Natural killer cell (primary cell): Measurements from ENCODE around the gene SAT1. TPM values are rescaled to one million over a fixed set of nuclear protein-coding genes. Genes with fewer than 3 reads are reported as not detected.

Source experiments
- ATAC-seq, 3 donors: fragments of 150-1000 bp in 2 of 3; fragments of 200-7000 bp in 1 of 3; cut with Tn5 transposase; 1 replicate in 1 of 3; 2 replicates in 2 of 3; pipeline ENCODE4 v1.10.0; 2021; ENCODE audit warnings: mild to moderate bottlenecking in 2 of 3, moderate library complexity in 2 of 3
- DNase-seq, 2 donors: peaks; one replicate each; pipeline versions ENCODE4 v3.0.0 to v3.0.0-alpha.2; 2013 to 2021; ENCODE audit warnings: mixed read lengths in 1 of 2
- H3K27ac ChIP-seq: one replicate; pipeline ENCODE4 v1.5.1; 2013; ENCODE audit warnings: mild to moderate bottlenecking, low read length
- H3K27me3 ChIP-seq: one replicate; pipeline ENCODE4 v1.6.1; 2013; ENCODE audit warnings: low read length; ENCODE audit not compliant: control insufficient read depth, insufficient read depth
- H3K36me3 ChIP-seq: one replicate; pipeline ENCODE4 v1.6.1; 2013; ENCODE audit warnings: low read length; ENCODE audit not compliant: control insufficient read depth, insufficient read depth
- H3K4me1 ChIP-seq: one replicate; pipeline ENCODE4 v1.6.1; 2013; ENCODE audit warnings: low read length; ENCODE audit not compliant: control insufficient read depth, insufficient read depth
- H3K4me3 ChIP-seq: one replicate; pipeline ENCODE4 v1.5.1; 2013; ENCODE audit warnings: low read length
- H3K9me3 ChIP-seq: one replicate; pipeline ENCODE4 v1.6.1; 2013; ENCODE audit warnings: low read length; ENCODE audit not compliant: control insufficient read depth, insufficient read depth
- H3K27ac Mint-ChIP-seq, 2 donors: one replicate each; pipeline ENCODE4 v1.8.0; 2022; ENCODE audit warnings: mild to moderate bottlenecking in 2 of 2, mixed read lengths in 2 of 2, moderate library complexity in 1 of 2
- H3K27me3 Mint-ChIP-seq, 2 donors: one replicate each; pipeline ENCODE4 v1.8.0; 2022; ENCODE audit warnings: low read depth in 2 of 2, mixed read lengths in 2 of 2
- H3K36me3 Mint-ChIP-seq: one replicate; pipeline ENCODE4 v1.8.0; 2022; ENCODE audit warnings: mixed read lengths
- H3K4me1 Mint-ChIP-seq, 2 donors: one replicate each; pipeline ENCODE4 v1.8.0; 2022; ENCODE audit warnings: mixed read lengths in 2 of 2
- H3K4me3 Mint-ChIP-seq: one replicate; pipeline ENCODE4 v1.8.0; 2022; ENCODE audit warnings: mild to moderate bottlenecking, moderate library complexity, mixed read lengths
- H3K9me3 Mint-ChIP-seq, 2 donors: one replicate each; pipeline ENCODE4 v1.8.0; 2022; ENCODE audit warnings: mixed read lengths in 2 of 2
- CTCF ChIP-seq: fragments of 200-600 bp; IDR thresholded peaks from one replicate; pipeline ENCODE4 v1.8.0; 2022; ENCODE audit warnings: antibody characterized with exemption
- WGBS: methylation state at CpG from one replicate; pipeline ENCODE4 v1.1.7; 2013; ENCODE audit warnings: missing lambda C conversion rate; ENCODE audit not compliant: insufficient coverage; 5-methylcytosine and 5-hydroxymethylcytosine counted together
- intact Hi-C: fragments of 100-400 bp; cut with micrococcal nuclease; formaldehyde crosslinking; loops from one replicate; pipeline ENCODE4 v1.14.2; 2022
- total RNA-seq, 4 donors: library from RNA; stranded (reverse); fragments of 120-200 nt in 1 of 4; gene quantifications; one replicate each; pipeline versions ENCODE4 v1.2.3 to v1.2.4, GENCODE V29; 2013 to 2022

Gene SAT1
- total RNA-seq, 3 donors from 2014 or later (not counting 1 experiment from before 2014, with no cell fraction given) = 276 to 667 (median 524) TPM

GRCh38 chrX:23749129-23749528, 33.8 kb upstream of the SAT1 start:
- Histone ChIP-seq H3K9me3 (no peaks in the 10 kb centered on the region), H3K36me3 (no peaks in the 10 kb centered on the region), H3K27me3 (no peaks in the 10 kb centered on the region), H3K4me3 (no peak overlapping the region), H3K4me1 (peaks cover 8% of the 10 kb centered on the region), H3K27ac (no peak overlapping the region)
- intact Hi-C loops = no loop called here
- no peaks in the 10 kb centered on the region for H3K36me3 Mint-ChIP-seq
- TF ChIP-seq CTCF = no peak
- peaks cover 0 to 6% of the 10 kb centered on the region in 2 donors for H3K4me1 Mint-ChIP-seq
- H3K27me3 Mint-ChIP-seq = no peaks in the 10 kb centered on the region
- no peak for DNase-seq
- no peak for ATAC-seq
- no peak overlapping the region for H3K4me3 Mint-ChIP-seq
- no peaks in the 10 kb centered on the region for H3K9me3 Mint-ChIP-seq
- whole genome bisulfite sequencing = 95% methylated on average over 2 of the region's 4 CpGs
- H3K27ac Mint-ChIP-seq = no peak overlapping the region

- intact Hi-C loops = no loop called here
- no peak for ATAC-seq
- WGBS = 77% methylated on average over 2 of the region's 2 CpGs
- Histone ChIP-seq H3K27ac (no peak overlapping the region), H3K4me1 (peaks cover 8% of the 10 kb centered on the region), H3K27me3 (no peaks in the 10 kb centered on the region), H3K4me3 (no peak overlapping the region), H3K9me3 (no peaks in the 10 kb centered on the region), H3K36me3 (no peaks in the 10 kb centered on the region)
- H3K4me3 Mint-ChIP-seq = no peak overlapping the region
- DNase-seq = no peak
- no peak overlapping the region for H3K27ac Mint-ChIP-seq
- H3K4me1 Mint-ChIP-seq = peaks cover 0 to 6% of the 10 kb centered on the region in 2 donors
- no peaks in the 10 kb centered on the region for H3K36me3 Mint-ChIP-seq
- no peak for TF ChIP-seq CTCF
- H3K27me3 Mint-ChIP-seq = no peaks in the 10 kb centered on the region
- H3K9me3 Mint-ChIP-seq = no peaks in the 10 kb centered on the region
These were observed 33.4 kb upstream of the SAT1 start for GRCh38 chrX:23749576-23749975.

- Histone ChIP-seq H3K4me3 (no peak overlapping the region), H3K4me1 (no peaks in the 10 kb centered on the region), H3K27ac (no peak overlapping the region), H3K9me3 (no peaks in the 10 kb centered on the region), H3K36me3 (no peaks in the 10 kb centered on the region), H3K27me3 (no peaks in the 10 kb centered on the region)
- H3K27me3 Mint-ChIP-seq = no peaks in the 10 kb centered on the region
- no CpG with 5 or more reads among the region's 2 CpGs for WGBS
- TF ChIP-seq CTCF = no peak
- intact Hi-C loops = no loop called here
- DNase-seq (no peak), ATAC-seq (no peak)
- H3K27ac Mint-ChIP-seq = no peak overlapping the region
- no peaks in the 10 kb centered on the region for H3K9me3 Mint-ChIP-seq
- H3K4me1 Mint-ChIP-seq = no peaks in the 10 kb centered on the region
- no peak overlapping the region for H3K4me3 Mint-ChIP-seq
- no peaks in the 10 kb centered on the region for H3K36me3 Mint-ChIP-seq
These were observed 30.1 kb upstream of the SAT1 start for GRCh38 chrX:23752740-23753415.

GRCh38 chrX:23754664-23755063, 28.3 kb upstream of the SAT1 start:
- Mint-ChIP-seq H3K4me3 (no peak overlapping the region), H3K27ac (no peak overlapping the region), H3K36me3 (no peaks in the 10 kb centered on the region), H3K27me3 (no peaks in the 10 kb centered on the region), H3K4me1 (no peaks in the 10 kb centered on the region), H3K9me3 (no peaks in the 10 kb centered on the region)
- Histone ChIP-seq H3K27me3 (no peaks in the 10 kb centered on the region), H3K36me3 (no peaks in the 10 kb centered on the region), H3K9me3 (no peaks in the 10 kb centered on the region), H3K4me1 (no peaks in the 10 kb centered on the region), H3K27ac (no peak overlapping the region), H3K4me3 (no peak overlapping the region)
- WGBS = 89% methylated on average over 1 of the region's 1 CpG
- ATAC-seq (no peak), DNase-seq (no peak)
- intact Hi-C loops = no loop called here
- no peak for TF ChIP-seq CTCF
